HEK293 (cell line): ENCODE measurements around the gene WTAP.

Experiments used
- BCL11B ChIP-seq: fragments of 450-650 bp; formaldehyde crosslinking; IDR thresholded peaks from 2 replicates; pipeline ENCODE4 v1.5.1; 2016; ENCODE audit warnings: low read depth, missing biosample characterization, missing genetic modification characterization
- EGR2 ChIP-seq: fragments of 450-650 bp; formaldehyde crosslinking; IDR thresholded peaks from 2 replicates; pipeline ENCODE4 v1.5.1; 2016; ENCODE audit warnings: low read depth, missing biosample characterization, missing genetic modification characterization
- HOXA7 ChIP-seq: sonication (generic); formaldehyde crosslinking; IDR thresholded peaks from 2 replicates; pipeline ENCODE4 v1.8.1; 2022; ENCODE audit warnings: missing genetic modification reagents, borderline replicate concordance
- MYNN ChIP-seq: fragments of 450-650 bp; formaldehyde crosslinking; IDR thresholded peaks from 2 replicates; pipeline ENCODE4 v1.5.1; 2016; ENCODE audit warnings: missing biosample characterization, missing genetic modification characterization, borderline replicate concordance
- PRDM1 ChIP-seq: fragments of 450-650 bp; formaldehyde crosslinking; IDR thresholded peaks from 2 replicates; pipeline ENCODE4; 2016; ENCODE audit warnings: missing biosample characterization, missing genetic modification characterization
- PRDM10 ChIP-seq: fragments of 450-650 bp; formaldehyde crosslinking; IDR thresholded peaks from 2 replicates; pipeline ENCODE4 v1.5.1; 2016; ENCODE audit warnings: missing biosample characterization, missing genetic modification characterization
- ZBTB26 ChIP-seq: fragments of 450-650 bp; formaldehyde crosslinking; optimal IDR thresholded peaks from 2 replicates; pipeline ENCODE3; 2016; ENCODE audit warnings: missing biosample characterization, mild to moderate bottlenecking, missing genetic modification characterization
- ZBTB48 ChIP-seq: fragments of 450-650 bp; formaldehyde crosslinking; IDR thresholded peaks from 2 replicates; pipeline ENCODE4 v1.5.1; 2016; ENCODE audit warnings: missing biosample characterization, missing genetic modification characterization
- ZBTB7A ChIP-seq: fragments of 450-650 bp; formaldehyde crosslinking; IDR thresholded peaks from 2 replicates; pipeline ENCODE4 v1.5.1; 2016; ENCODE audit warnings: low read depth, missing biosample characterization, missing genetic modification characterization
- ZBTB8A ChIP-seq: fragments of 450-650 bp; formaldehyde crosslinking; IDR thresholded peaks from 2 replicates; pipeline ENCODE4 v1.5.1; 2016; ENCODE audit warnings: missing biosample characterization, missing genetic modification characterization
- ZNF157 ChIP-seq: fragments of 450-650 bp; formaldehyde crosslinking; IDR thresholded peaks from 2 replicates; pipeline ENCODE4 v1.5.1; 2016; ENCODE audit warnings: missing biosample characterization, missing genetic modification characterization
- ZNF18 ChIP-seq: fragments of 450-650 bp; formaldehyde crosslinking; IDR thresholded peaks from 2 replicates; pipeline ENCODE4 v1.5.1; 2016; ENCODE audit warnings: missing biosample characterization, missing genetic modification characterization
- ZNF426 ChIP-seq: fragments of 450-650 bp; formaldehyde crosslinking; IDR thresholded peaks from 2 replicates; pipeline ENCODE4 v1.5.1; 2017; ENCODE audit warnings: missing biosample characterization, missing genetic modification characterization, mild to moderate bottlenecking, inconsistent platforms, moderate library complexity
- ZNF548 ChIP-seq: fragments of 450-650 bp; formaldehyde crosslinking; IDR thresholded peaks from 2 replicates; pipeline ENCODE4 v1.5.1; 2016; ENCODE audit warnings: missing biosample characterization, missing genetic modification characterization
- ZNF600 ChIP-seq: fragments of 450-650 bp; formaldehyde crosslinking; IDR thresholded peaks from 2 replicates; pipeline ENCODE4 v1.5.1; 2016; ENCODE audit warnings: missing biosample characterization, missing genetic modification characterization
- ZNF645 ChIP-seq: fragments of 450-650 bp; formaldehyde crosslinking; IDR thresholded peaks from 2 replicates; pipeline ENCODE4; 2016; ENCODE audit warnings: missing biosample characterization, missing genetic modification characterization
- ZNF658 ChIP-seq: fragments of 450-650 bp; formaldehyde crosslinking; IDR thresholded peaks from 2 replicates; pipeline ENCODE4; 2016; ENCODE audit warnings: missing biosample characterization, missing genetic modification characterization
- ZSCAN23 ChIP-seq: fragments of 450-650 bp; formaldehyde crosslinking; IDR thresholded peaks from 2 replicates; pipeline ENCODE4 v1.5.1; 2016; ENCODE audit warnings: missing biosample characterization, missing genetic modification characterization
- TF ChIP-seq, protein P1 (sequence below): fragments of 450-650 bp; formaldehyde crosslinking; IDR thresholded peaks from 2 replicates; pipeline ENCODE4 v1.5.1; 2016; ENCODE audit warnings: missing biosample characterization, missing genetic modification characterization
- TF ChIP-seq, protein P2 (sequence below): fragments of 450-650 bp; formaldehyde crosslinking; IDR thresholded peaks from 2 replicates; pipeline ENCODE4 v1.5.1; 2016; ENCODE audit warnings: missing biosample characterization, missing genetic modification characterization, low read depth
- TF ChIP-seq, protein P3 (sequence below): fragments of 450-650 bp; formaldehyde crosslinking; IDR thresholded peaks from 2 replicates; pipeline ENCODE4 v1.5.1; 2017; ENCODE audit warnings: missing biosample characterization, missing genetic modification characterization
- TF ChIP-seq, protein P4 (sequence below): fragments of 450-650 bp; formaldehyde crosslinking; IDR thresholded peaks from 2 replicates; pipeline ENCODE4 v1.5.1; 2016; ENCODE audit warnings: missing biosample characterization, missing genetic modification characterization
- TF ChIP-seq, protein P5 (sequence below): fragments of 450-650 bp; formaldehyde crosslinking; IDR thresholded peaks from 2 replicates; pipeline ENCODE4 v1.5.1; 2016; ENCODE audit warnings: missing biosample characterization, missing genetic modification characterization

The WTAP gene

DNA sequence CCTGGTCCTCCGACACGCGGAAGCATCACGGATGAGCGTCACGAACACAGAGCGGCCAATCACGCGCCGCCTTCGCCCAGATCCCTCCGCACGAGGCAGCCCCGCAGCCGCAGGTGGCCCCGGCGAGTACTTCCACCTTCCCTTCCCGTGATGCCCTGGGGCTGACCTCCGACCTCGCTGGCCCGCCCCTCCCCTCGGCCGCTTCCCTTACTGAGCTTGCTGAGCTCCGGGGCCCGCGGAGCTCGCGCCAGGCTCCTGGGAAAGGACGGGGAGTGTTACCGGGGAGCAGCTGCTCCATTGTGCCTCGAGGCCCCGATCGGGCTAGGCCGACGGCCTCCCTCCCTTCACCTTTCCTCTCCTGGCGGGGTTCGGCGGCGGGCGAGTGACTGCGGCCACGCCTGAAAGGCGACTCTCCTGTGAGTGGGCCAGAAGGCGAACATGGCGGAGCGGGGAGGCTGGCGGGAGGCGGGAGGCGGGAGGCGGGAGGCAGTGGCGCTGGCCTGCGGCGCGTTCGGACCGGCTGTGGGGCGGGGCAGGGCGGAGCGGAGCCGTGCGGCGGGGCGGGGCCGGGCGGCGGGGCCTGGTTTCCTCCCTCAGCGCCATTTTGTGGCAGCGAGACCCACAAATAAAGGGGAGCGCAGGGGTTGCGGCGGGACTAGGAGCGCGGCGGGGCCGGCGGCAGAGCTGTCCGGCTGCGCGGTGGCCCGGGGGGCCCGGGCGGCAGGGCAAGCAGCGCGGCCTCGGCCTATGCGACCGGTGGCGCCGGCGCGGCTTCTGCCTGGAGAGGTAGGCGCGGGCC lies at the start of gene WTAP (continued):
- TF ChIP-seq MYNN (tag by site-specific recombination): 0 out of 2 replicates have a peak, but pooled peaks have one; percentile 51
- TF ChIP-seq, protein P1, sequence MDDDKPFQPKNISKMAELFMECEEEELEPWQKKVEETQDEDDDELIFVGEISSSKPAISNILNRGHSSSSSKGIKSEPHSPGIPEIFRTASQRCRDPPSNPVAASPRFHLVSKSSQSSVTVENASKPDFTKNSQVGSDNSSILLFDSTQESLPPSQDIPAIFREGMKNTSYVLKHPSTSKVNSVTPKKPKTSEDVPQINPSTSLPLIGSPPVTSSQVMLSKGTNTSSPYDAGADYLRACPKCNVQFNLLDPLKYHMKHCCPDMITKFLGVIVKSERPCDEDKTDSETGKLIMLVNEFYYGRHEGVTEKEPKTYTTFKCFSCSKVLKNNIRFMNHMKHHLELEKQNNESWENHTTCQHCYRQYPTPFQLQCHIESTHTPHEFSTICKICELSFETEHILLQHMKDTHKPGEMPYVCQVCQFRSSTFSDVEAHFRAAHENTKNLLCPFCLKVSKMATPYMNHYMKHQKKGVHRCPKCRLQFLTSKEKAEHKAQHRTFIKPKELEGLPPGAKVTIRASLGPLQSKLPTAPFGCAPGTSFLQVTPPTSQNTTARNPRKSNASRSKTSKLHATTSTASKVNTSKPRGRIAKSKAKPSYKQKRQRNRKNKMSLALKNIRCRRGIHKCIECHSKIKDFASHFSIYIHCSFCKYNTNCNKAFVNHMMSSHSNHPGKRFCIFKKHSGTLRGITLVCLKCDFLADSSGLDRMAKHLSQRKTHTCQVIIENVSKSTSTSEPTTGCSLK (tag by site-specific recombination): no peak
- peak; percentile 53 for TF ChIP-seq PRDM1 (tag by site-specific recombination)
- TF ChIP-seq ZNF645: 0 out of 2 replicates have a peak, but pooled peaks have one; percentile 84
- no peak for TF ChIP-seq ZNF157 (tag by site-specific recombination)
- peak; percentile 87 for TF ChIP-seq ZBTB26 (tag by site-specific recombination)
- peak; percentile 90; the same call in 1 of the 2 replicates for TF ChIP-seq ZSCAN23 (tag by site-specific recombination)
- TF ChIP-seq EGR2: peak; percentile 82
- no peak; the same call in 1 of the 2 replicates for TF ChIP-seq HOXA7
- TF ChIP-seq, protein P2, sequence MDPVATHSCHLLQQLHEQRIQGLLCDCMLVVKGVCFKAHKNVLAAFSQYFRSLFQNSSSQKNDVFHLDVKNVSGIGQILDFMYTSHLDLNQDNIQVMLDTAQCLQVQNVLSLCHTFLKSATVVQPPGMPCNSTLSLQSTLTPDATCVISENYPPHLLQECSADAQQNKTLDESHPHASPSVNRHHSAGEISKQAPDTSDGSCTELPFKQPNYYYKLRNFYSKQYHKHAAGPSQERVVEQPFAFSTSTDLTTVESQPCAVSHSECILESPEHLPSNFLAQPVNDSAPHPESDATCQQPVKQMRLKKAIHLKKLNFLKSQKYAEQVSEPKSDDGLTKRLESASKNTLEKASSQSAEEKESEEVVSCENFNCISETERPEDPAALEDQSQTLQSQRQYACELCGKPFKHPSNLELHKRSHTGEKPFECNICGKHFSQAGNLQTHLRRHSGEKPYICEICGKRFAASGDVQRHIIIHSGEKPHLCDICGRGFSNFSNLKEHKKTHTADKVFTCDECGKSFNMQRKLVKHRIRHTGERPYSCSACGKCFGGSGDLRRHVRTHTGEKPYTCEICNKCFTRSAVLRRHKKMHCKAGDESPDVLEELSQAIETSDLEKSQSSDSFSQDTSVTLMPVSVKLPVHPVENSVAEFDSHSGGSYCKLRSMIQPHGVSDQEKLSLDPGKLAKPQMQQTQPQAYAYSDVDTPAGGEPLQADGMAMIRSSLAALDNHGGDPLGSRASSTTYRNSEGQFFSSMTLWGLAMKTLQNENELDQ (tag by site-specific recombination): no peak
- peak; percentile 80 for TF ChIP-seq ZNF600 (tag by site-specific recombination)
- peak; percentile 57; the same call in 1 of the 2 replicates for TF ChIP-seq ZNF18 (tag by site-specific recombination)
- TF ChIP-seq ZNF548 (tag by site-specific recombination): no peak
- TF ChIP-seq, protein P3, sequence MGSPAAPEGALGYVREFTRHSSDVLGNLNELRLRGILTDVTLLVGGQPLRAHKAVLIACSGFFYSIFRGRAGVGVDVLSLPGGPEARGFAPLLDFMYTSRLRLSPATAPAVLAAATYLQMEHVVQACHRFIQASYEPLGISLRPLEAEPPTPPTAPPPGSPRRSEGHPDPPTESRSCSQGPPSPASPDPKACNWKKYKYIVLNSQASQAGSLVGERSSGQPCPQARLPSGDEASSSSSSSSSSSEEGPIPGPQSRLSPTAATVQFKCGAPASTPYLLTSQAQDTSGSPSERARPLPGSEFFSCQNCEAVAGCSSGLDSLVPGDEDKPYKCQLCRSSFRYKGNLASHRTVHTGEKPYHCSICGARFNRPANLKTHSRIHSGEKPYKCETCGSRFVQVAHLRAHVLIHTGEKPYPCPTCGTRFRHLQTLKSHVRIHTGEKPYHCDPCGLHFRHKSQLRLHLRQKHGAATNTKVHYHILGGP: no peak
- TF ChIP-seq BCL11B: peak; percentile 99
- no peak for TF ChIP-seq ZNF426 (tag by site-specific recombination)
- TF ChIP-seq ZNF658 (tag by site-specific recombination): no peak
- TF ChIP-seq PRDM10 (tag by site-specific recombination): peak; percentile 87
- TF ChIP-seq ZBTB48 (tag by site-specific recombination): peak; percentile 84; the same call in 1 of the 2 replicates
- TF ChIP-seq ZBTB8A (tag by site-specific recombination): peak; percentile 79
- TF ChIP-seq, protein P4, sequence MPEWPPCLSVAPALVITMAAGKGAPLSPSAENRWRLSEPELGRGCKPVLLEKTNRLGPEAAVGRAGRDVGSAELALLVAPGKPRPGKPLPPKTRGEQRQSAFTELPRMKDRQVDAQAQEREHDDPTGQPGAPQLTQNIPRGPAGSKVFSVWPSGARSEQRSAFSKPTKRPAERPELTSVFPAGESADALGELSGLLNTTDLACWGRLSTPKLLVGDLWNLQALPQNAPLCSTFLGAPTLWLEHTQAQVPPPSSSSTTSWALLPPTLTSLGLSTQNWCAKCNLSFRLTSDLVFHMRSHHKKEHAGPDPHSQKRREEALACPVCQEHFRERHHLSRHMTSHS (tag by site-specific recombination): no peak
- TF ChIP-seq, protein P5, sequence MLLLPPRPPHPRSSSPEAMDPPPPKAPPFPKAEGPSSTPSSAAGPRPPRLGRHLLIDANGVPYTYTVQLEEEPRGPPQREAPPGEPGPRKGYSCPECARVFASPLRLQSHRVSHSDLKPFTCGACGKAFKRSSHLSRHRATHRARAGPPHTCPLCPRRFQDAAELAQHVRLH (tag by site-specific recombination): peak; percentile 86
- peak; percentile 97 for TF ChIP-seq ZBTB7A (tag by site-specific recombination)
